HG03460 (cell line): ENCODE measurements around the gene PTP4A2.
"Not testable (repeated sequence)": the region's sequence is repeated elsewhere in the genome, so short reads cannot be mapped to it uniquely, and the experiment has no call there.

Source experiments
- ATAC-seq: cut with Tn5 transposase; IDR thresholded peaks from one replicate; pipeline ENCODE4 v1.9.1; 2021; ENCODE audit not compliant: unreplicated experiment

Gene PTP4A2

DNA sequence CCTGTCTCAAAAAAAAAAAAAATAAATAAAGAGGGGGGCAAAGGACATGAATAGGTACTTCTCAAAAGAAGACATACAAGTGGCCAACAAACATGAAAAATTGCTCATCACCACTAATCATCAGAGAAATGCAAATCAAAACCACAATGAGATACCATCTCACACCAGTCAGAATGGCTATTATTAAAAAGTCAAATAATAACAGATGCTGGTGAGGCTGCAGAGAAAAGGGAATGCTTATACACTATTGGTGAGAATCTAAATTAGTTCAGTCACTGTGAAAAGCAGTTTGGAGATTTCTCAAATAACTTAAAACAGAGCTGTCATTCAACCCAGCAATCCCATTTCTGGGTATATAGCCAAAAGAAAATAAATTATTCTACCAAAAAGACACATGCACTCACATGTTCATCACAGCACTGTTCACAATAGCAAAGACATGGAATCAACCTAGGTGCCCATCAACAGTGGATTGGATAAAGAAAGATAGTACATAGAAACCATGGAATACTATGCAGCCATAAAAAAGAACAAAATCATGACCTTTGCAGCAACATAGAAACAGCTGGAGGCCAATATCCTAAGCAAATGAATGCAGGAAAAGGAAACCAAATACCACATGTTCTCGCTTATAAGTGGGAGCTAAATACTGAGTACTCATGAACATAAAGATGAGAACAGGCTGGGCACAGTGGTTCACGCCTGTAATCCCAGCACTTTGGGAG is 42.5 kb downstream of the PTP4A2 start:
- not testable (repeated sequence) for ATAC-seq

DNA sequence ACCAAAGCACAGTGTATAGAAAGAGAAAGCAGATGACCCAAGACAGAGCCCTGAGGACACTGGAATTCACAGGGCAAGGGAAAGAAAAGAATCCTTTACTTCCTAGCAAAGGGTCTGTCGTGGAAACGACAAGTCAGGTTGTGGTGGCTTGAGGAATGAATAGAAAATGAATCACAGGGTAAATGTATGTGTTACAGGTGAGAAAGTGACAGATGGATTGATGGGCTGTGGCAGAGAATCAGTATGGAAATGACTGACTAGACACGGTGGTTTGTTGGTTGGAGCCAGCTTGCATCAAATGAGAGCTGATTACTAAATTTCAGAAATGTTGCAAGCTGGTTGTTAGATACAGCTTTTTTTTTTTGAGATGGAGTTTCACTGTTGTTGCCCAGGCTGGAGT is 46.9 kb downstream of the PTP4A2 start:
- no peak for ATAC-seq

DNA sequence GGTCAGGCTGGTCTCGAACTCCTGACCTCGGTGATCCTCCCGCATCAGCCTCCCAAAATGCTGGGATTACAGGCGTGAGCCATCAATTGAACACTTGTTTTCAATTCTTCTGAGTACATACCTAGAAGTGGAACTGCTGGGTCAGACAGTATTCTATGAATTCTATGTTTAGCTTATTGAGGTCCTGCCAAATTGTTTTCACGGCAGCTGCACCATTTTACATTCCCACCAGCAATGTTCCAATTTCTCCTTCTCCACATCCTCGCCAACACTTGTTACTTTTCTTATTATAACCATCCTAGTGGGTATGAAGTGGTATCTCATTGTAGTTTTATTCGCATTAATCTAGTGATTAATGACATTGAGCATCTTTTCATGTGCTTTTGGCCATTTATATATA is 49.9 kb downstream of the PTP4A2 start:
- no peak for ATAC-seq

DNA sequence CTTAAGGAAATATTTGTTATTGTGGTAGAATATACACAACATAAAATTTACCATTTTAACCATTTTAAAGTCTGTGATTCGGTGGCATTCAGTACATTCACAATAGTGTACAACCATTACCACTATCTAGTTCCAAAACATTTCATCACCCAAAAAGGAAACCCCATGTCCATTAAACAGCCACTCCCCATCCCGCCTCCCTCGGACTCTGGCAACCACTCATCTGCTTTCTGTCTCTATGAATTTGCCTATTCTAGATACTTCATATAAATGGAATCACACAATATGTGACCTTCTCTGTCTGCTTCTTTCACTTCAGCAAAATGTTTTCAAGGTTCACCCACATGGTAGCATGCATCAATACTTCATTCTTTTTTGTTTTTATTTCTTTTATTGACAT is 51.3 kb downstream of the PTP4A2 start:
- ATAC-seq: no peak

DNA sequence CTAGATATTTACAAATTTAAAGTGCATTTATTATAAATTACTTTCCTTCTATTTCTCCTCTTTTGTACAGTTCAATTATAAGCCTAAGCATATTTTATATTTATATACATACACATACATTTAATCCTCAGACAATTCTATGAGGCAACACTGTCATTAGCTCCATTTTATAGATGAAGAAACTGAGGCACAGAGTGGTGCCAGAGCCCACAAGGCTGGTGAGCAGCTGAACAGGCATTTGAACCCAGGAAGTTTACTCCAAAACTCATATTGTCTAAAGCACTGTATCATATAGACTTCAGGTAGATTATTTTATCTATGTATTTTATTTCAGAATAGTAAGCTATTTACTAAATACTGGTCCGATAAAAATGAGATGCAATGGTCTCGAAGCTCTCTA is 52.3 kb downstream of the PTP4A2 start:
- no peak for ATAC-seq

DNA sequence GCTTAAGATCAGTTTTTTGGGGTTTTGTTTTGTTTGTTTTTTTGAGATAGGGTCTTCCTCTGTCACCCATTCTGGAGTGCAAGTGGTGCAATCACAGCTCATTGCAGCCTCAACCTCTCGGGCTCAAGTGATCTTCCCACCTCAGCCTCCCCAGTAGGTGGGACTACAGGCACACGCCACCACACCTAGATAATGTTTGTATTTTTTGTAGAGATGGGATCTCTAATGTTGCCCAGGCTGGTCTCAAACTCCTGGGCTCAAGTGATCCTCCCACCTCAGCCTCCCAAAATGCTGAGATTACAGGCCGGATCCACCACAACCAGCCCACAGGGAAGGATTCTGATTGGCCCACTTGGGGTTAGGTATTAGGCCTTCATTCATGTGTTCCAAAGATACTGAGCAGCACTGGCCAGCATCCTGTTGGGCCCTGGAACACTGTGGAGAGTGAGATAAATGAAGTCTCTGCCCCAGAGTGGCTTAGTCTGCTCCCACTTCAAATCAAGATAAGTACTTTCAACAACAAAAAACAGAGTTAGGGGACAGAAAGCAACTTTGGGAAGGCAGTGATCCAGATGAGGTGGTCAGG is 54.7 kb downstream of the PTP4A2 start:
- no peak for ATAC-seq

DNA sequence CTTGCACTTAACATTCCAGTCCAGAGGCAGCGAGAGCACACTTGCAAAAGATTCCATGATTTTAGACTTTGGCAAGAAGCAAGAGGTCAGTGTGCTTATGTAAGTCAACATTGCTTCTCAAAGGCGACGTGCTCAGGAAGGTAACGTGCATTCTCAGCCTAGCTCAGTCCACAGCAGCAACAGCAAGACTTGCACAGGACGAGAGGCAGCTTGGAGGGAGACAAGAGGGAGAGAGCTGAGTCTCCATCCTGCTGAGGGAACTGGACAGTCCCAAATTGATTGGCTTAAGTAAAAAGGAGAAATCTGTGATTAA is 56.5 kb downstream of the PTP4A2 start:
- no peak for ATAC-seq

DNA sequence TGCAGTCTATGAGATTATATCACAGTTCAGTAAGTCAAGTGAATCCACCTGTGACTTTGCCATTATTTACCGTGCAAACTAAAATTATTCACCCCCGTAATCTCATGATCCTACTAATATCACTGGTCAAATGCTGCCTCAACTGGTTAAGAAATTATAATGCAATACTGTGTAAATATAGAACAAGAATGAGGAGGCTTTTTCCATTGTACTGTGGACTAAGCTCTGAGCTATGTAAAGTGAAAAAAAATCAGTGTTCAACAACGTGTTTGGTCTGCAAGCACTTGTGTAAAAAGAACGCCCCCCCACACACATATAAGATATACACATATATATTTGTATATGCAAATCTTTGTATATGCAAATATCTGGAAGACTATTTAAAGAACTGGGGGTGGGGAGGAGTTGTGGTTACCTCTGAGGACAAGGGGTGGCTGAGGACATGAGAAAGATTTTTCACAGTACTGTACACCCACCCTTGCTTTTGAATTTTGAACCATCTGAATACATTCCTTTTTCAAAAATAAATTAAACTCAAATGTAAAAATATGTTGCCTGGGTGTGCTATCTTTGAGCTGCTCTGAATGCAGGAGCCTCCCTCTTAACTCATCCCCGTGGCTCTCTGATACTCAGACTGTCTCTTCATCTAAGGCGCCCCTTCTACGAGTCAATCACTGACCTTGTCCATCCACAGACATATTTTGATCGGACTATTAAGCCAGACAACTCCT is 57.0 kb downstream of the PTP4A2 start:
- no peak for ATAC-seq

DNA sequence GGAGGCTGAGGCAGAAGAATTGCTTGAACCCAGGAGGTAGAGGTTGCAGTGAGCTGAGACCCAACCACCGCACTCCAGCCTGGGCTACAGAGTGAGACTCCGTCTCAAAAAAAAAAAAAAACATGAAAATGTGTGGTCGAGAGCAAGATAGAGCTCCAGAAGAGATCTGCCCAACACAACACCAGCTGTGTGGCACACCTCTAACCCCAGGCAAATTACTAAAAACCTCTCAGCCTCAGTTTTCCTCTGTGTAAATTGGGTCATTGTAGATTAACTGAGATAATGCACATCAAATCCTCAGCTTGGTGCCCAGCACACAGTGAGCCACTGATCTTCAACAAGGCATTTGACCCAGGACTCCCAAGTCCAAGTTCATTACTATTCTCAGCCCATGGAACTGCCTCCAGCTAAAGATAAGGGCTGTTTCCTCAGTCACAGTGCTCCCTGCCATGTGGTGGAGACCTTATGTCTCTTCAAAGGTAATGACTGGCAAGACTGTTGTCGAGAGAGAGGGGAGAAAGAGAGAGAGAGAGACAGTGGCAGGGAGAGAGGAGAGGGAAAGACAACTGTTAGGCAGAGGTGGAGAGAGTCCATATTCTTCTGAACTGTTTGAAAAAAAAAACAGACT is 58.1 kb downstream of the PTP4A2 start:
- no peak for ATAC-seq

DNA sequence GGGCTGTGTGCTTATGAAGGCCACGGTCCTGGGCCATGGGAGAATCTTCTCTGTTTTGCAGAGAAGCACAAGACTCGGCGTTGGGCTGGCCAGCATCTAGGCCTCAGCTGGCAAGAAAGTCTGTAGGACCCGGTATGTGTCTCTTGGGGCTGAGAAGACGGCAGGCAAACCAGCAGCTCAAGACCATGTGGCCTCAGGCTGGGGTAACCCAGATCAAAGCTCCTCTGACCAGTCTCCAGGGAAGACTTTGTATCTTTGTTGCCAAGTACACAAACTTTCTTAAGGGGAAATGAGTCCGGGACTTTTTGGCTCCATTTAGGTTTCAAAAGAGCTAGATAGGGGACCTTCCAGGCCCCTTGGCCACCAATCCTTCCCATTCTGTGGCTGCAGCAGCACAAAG is 60.1 kb downstream of the PTP4A2 start:
- no peak for ATAC-seq

DNA sequence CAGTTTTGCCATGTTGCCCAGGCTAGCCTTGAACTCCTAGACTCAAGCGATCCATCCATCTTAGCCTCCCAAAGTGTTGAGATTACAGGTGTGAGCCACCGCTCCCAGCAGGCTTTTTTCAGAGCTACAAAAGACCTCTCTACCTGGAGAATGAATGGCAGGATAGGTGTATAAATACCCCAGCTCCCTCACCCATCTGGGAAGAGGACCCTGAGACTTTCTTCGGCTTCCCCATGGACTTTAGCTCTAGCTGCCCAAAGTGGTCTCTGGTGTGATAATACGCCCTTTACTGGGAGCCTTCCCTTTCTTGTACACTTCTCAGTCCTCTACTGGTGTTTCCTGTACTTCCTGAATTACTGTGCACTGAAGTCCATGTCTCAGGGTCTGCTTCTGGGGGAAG is 60.6 kb downstream of the PTP4A2 start:
- ATAC-seq: no peak

DNA sequence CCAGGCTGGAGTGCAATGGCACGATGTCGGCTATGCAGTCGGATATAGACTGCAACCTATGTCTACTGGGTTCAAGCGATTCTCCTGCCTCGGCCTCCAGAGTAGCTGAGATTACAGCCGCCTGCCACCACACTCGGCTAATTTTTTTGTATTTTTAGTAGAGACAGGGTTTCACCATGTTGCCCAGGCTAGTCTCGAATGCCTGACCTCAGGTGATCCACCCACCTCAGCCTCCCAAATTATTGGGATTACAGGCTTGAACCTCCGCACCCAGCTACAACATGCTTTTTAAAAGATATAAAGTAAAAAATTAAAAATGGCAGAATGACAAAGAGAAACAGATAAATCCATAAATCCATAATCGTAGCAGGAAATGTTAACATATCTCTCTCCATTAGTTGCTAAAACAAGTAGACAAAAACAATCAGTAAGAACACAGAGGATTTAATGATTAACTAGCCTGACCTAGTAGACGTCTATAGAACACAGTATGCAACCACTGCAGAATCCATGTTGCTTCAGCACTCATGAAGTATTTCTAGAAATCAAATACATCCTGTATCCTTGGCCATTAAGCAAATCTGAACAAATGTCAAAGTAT is 62.4 kb downstream of the PTP4A2 start:
- ATAC-seq: no peak

DNA sequence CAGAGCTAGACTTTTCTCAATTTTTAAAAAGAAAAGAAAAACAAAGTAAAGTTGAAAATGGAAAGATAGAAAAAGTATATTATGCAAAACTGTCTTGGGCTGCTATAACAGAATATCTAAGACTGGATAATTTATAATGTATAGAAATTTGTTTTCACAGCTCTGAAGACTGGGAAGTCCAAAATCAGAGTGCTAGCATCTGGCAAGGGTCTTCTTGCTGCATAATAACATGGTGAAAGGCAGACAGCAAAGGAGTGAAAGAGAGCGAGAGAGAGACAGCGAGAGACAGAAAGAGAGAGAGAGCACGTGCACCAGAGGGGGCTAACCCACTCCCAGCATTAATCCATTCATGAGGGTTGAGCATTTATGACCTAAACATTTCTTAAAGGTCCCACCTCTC is 63.2 kb downstream of the PTP4A2 start:
- ATAC-seq: no peak

DNA sequence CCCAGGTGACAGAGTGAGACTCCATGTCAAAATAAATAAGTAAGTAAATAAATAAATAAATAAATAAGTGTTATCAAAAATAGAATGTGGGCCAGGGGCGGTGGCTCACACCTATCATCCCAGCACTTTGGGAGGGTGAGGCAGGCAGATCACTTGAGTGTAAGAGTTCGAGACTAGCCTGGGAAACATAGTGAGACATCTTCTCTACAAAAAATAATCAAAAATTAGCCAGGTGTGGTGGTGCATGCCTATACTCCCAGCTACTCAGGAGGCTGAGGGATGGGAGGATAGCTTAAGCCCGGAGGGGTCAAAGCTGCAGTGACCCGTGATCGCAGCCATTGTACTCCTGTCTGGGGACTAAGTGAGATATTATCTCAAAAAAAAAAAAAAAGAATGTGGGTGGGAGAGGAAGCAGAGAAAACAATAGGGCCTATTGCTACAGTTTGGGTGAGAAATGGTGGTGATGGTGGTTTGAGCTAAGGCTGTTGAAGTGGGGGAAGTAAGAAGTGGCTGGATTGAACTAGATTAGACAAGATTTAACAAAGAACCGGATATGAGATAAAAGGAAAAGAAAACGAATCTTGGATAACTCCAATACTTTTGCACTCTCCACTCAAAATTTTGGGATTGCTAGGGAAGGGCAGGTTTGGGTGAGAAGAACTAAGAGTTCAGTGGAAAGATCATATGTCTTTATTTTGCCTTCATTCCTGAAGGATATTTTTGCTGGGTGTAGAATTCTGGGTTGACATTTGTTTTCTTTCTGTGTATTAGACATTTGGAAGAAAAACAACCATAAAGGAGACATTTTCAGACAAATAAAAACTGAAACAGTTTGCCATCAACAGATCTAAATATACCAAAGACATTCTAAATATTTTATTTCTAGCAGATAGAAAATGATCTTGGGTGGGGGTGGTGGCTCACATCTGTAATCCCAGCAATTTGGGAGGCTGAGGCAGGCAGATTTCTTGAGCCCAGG is 65.2 kb downstream of the PTP4A2 start:
- no peak for ATAC-seq

DNA sequence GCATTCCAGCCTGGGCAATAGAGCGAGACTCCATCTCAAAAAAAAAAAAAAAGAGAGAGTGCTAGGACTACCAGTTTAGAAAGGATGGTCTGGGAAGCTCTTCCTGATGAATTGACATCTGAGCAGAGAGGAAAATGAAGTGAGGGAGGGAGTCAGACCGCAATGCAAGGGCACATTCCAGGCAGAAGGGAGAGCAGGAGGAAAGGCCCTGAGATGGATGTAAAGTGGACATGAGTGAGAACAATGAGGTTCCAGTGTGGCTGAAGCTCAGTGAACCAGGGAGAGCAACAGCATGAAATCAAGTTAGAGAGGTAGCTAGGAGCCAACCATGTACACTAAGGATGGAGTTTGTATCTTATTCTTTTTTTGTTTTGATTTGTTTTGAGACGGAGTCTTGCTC is 66.5 kb downstream of the PTP4A2 start:
- no peak for ATAC-seq

DNA sequence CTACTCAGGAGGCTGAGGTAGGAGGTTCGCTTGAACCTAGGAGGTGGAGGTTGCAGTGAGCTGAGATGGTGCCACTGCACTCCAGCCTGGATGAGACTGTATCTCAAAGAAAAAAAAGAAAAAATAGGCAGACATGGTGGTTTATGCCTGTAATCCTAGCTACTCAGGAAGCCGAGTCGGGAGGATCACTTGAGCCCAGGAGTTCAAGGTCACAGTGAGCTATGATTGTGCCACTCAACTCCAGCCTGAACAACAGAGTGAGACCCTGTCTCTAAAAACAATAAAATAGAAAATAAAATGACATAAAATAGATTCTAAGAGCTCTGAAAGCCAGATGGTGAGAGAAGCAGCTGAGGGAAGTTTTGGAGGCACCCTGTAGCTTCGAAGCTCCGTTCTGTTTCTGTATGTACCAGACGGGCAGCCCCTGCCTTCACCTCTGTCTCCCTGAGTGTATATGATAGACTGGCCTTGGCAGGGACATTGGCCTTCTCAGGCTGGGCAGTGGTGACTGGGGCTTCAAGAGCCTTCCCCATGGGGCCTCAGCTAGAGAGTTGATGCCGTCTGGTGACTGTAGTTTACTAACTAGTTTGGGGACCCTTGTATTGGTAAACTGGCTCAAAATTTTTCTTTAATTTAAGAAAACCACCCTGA is 68.0 kb downstream of the PTP4A2 start:
- no peak for ATAC-seq

DNA sequence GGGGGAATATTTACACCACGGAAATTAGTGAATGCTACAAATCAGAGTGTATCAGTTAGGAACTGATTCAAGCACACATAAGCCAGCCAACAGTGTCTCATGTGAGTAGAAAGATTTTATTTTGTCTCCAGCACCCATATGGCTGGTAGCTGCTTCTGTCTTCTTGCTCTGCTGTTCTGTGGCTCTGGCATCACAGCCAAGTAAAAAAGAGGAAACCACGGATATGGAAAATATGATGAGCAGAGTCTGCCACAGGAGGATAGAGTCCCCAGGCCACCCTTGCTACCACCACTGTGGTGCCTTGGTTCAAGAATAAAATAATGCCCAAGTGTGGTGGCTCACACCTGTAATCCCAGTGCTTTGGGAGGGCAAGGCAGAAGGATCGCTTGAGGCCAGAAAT is 68.7 kb downstream of the PTP4A2 start:
- no peak for ATAC-seq

DNA sequence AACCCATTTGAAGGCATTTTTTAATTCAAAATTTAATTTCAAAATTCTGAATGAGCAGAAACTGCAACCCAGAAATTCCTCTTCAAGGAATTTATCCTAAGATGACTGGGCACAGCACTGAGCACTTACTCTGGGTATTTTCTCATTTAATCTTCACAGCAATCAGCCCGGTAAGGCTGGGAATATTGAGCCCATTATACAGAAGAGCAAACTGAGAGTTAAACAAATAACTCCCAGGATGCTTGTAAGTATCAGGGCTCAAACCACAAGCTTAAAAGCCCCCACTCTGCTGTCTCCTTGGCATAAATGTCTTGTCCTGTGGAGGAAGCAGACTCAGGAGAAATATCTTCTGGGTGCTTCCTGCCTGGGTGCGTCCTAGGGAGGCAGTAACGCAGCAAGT is 69.3 kb downstream of the PTP4A2 start:
- no peak for ATAC-seq

DNA sequence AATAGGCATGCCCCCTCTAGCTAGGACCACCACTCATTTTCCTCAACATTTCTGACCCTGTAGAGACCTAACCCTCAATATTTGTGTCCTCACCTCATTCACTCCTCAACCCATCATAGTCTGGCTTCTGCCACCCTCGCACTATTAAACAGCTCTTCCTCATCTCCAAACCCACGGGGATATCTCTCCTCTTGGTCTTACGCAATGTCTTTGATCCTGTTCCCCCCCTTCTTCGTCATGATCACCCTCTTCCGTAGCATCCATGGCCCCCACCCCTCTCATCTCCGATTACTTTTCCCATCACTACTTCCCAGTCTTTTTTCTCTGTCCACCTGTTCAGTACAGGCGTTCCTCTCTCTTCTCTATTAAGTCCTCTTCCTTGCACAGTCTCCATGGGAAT is 70.6 kb downstream of the PTP4A2 start:
- no peak for ATAC-seq

DNA sequence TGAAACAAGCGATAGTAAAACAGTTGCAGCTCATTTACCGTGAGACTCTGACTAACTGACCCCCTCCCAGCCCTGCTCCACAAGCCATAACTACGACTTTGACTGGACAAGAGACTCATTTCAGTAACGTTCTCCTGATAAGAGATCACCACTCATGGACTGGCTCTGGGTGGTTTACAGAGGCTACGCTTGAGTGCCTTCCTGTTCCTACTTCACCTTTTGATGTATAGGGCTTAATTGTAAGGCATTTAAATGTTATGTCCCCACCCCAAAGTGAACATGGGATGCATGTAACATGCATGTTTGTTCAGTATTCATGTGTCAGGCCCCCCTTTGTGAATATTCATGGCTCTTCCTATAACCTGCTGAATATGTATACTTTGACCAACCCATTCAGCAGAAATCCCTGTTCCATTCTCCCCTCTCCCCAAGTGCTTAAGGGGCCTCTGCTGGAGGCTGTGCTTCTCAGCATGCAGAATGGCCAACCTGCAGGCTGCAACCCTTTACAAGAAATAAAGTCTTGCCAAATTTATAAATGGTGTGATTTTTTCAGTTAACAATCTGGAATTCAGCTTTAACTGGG is 71.6 kb downstream of the PTP4A2 start:
- ATAC-seq: no peak
